Cardiac muscle cell (in vitro differentiated cells and primary cell): ENCODE results near the gene ZC3H12C. TPM values are rescaled to one million over a fixed set of nuclear protein-coding genes. Genes with fewer than 3 reads are reported as not detected.

ENCODE experiments used
- DNase-seq, 2 donors: peaks; one replicate each; pipeline versions ENCODE4 v3.0.0 to v3.0.0-alpha.2; 2010 to 2017; ENCODE audit warnings: low read depth in 1 of 2, low spot score in 1 of 2
- H3K27ac ChIP-seq: fragments of 200-600 bp; sonication (generic); 2 replicates; pipeline ENCODE4 v1.5.1; 2016
- H3K27me3 ChIP-seq: fragments of 200-600 bp; sonication (generic); 2 replicates; pipeline ENCODE4 v1.6.0; 2016; ENCODE audit warnings: control low read depth
- H3K36me3 ChIP-seq: fragments of 200-600 bp; sonication (generic); 2 replicates; pipeline ENCODE4 v1.5.1; 2016; ENCODE audit warnings: control low read depth
- H3K4me1 ChIP-seq: fragments of 200-600 bp; sonication (generic); 2 replicates; pipeline ENCODE4 v1.8.1; 2017; ENCODE audit warnings: low read depth, mild to moderate bottlenecking, mixed run types
- H3K4me3 ChIP-seq: fragments of 200-600 bp; sonication (generic); 2 replicates; pipeline ENCODE4 v1.5.1; 2016; ENCODE audit warnings: mild to moderate bottlenecking
- H3K9me3 ChIP-seq: fragments of 200-600 bp; sonication (generic); 2 replicates; pipeline ENCODE4 v1.5.1; 2017; ENCODE audit warnings: low read depth, mild to moderate bottlenecking, control low read depth
- polyA plus RNA-seq: library from polyadenylated mRNA; unstranded; fragments of >200 nt; fragmentation: Nextera tagmentation; extraction: Ambion mirVana; gene quantifications from 2 replicates; pipeline ENCODE4 v1.2.1, GENCODE V29; 2016
- total RNA-seq: library from RNA; depleted of rRNA; stranded (reverse); fragments of >200 nt; gene quantifications from 2 replicates; pipeline ENCODE4 v1.2.3, GENCODE V29; 2016
- TF ChIP-seq, protein P1 (sequence below): IDR thresholded peaks from 2 replicates; pipeline ENCODE4 v1.5.1; 2012; ENCODE audit warnings: low read depth, mild to moderate bottlenecking, low read length

Gene ZC3H12C
- total and polyA plus RNA-seq, 2 experiments from 2014 or later: 1.0 to 7.1 TPM

DNA sequence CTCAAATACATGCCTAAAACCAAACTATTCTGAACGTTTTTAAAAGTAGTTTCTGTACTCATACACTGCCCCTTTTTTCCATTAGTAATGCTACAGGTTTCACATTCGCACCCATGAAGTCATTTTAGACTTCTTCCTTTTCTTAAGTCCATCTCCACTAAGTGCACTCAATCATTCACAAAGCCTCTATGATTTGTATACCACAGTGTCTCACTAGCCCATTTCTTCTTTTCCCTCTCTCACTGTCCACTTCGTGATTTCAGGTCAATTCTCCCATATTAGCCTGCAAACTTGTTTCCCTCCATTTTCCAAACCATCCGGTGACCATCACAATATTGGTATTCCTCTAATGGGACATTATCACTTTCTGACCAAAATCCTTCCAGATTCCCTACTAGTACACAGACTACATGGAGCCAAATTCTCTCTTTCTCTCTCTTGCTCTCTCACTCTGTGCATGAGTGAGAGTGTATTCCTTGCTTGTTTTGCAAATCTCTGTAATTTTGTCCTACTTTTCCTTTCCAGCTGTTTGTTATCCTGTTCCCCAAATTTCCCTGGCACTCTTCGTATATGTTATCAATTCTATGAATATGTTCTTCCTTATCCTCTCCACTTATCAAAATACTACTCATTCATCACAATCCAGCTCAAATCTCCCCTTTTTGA lies 3.4 kb upstream of the ZC3H12C start:
- peaks cover 44% of the 10 kb centered on the region for H3K27me3 ChIP-seq

DNA sequence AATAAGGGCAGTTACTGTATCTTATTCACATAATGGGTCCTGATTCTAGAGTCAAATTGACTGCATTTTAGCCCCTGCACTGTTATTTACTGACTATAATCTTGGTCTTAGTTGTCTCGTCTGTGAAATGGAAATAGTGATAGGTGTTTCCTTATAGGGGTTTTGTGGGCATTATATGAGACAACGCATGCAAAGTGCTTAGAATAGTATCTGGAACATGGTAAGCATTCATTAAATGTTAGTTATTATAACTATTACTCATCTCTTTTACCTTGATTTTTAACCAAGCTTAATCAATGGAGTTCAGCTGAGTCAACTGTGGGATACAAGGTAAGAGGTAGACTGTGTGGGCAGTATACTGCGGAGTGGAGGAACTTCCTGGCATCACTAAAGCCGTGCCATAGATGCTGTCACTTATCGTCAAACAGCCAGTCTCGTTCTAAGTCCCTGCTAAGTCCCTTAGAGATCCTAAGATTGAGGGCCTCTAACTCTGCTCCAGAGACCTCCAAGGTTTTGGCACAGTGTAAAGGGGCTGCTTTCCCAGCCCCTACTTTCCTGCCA lies 2.6 kb upstream of the ZC3H12C start:
- no peaks in the 10 kb centered on the region for H3K4me1 ChIP-seq
- H3K36me3 ChIP-seq: no peaks in the 10 kb centered on the region
- H3K9me3 ChIP-seq: no peaks in the 10 kb centered on the region
- H3K27ac ChIP-seq: no peak overlapping the region
- H3K4me3 ChIP-seq: no peak overlapping the region
- TF ChIP-seq, protein P1, sequence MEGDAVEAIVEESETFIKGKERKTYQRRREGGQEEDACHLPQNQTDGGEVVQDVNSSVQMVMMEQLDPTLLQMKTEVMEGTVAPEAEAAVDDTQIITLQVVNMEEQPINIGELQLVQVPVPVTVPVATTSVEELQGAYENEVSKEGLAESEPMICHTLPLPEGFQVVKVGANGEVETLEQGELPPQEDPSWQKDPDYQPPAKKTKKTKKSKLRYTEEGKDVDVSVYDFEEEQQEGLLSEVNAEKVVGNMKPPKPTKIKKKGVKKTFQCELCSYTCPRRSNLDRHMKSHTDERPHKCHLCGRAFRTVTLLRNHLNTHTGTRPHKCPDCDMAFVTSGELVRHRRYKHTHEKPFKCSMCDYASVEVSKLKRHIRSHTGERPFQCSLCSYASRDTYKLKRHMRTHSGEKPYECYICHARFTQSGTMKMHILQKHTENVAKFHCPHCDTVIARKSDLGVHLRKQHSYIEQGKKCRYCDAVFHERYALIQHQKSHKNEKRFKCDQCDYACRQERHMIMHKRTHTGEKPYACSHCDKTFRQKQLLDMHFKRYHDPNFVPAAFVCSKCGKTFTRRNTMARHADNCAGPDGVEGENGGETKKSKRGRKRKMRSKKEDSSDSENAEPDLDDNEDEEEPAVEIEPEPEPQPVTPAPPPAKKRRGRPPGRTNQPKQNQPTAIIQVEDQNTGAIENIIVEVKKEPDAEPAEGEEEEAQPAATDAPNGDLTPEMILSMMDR: no peak
- peaks cover 46% of the 10 kb centered on the region for H3K27me3 ChIP-seq
- no peak for DNase-seq

More for the DNA sequence above, 3.4 kb upstream of the ZC3H12C start:
- TF ChIP-seq, protein P1: no peak
- Histone ChIP-seq H3K27ac (no peak overlapping the region), H3K4me1 (no peaks in the 10 kb centered on the region), H3K36me3 (no peaks in the 10 kb centered on the region), H3K9me3 (no peaks in the 10 kb centered on the region), H3K4me3 (no peak overlapping the region)
- DNase-seq: no peak

DNA sequence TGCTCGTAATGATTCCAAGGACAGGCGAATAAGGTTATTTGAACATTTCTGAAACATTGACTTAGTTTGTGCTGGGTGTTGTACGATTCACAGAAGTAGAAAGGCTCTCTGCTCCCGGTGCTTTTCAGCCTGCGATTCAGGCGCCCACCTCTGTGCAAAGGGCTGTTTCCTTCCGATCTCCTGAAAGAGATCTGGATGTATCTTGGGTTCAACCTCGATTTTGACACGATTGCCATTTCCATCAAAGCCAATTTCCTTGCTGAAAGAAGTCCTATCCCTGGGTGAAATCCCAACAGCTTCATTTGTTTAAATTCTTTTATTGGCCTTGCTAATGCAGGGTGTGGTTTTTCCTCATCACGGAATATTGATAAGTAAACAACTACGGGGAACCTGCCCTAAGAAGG lies 1.1 kb upstream of the ZC3H12C start:
- no peak for DNase-seq
- Histone ChIP-seq H3K27ac (peak overlapping the region; percentile 89), H3K36me3 (no peaks in the 10 kb centered on the region), H3K9me3 (no peaks in the 10 kb centered on the region), H3K27me3 (peaks cover 47% of the 10 kb centered on the region), H3K4me1 (no peaks in the 10 kb centered on the region), H3K4me3 (peak overlapping the region; percentile 97)
- TF ChIP-seq, protein P1: no peak

DNA sequence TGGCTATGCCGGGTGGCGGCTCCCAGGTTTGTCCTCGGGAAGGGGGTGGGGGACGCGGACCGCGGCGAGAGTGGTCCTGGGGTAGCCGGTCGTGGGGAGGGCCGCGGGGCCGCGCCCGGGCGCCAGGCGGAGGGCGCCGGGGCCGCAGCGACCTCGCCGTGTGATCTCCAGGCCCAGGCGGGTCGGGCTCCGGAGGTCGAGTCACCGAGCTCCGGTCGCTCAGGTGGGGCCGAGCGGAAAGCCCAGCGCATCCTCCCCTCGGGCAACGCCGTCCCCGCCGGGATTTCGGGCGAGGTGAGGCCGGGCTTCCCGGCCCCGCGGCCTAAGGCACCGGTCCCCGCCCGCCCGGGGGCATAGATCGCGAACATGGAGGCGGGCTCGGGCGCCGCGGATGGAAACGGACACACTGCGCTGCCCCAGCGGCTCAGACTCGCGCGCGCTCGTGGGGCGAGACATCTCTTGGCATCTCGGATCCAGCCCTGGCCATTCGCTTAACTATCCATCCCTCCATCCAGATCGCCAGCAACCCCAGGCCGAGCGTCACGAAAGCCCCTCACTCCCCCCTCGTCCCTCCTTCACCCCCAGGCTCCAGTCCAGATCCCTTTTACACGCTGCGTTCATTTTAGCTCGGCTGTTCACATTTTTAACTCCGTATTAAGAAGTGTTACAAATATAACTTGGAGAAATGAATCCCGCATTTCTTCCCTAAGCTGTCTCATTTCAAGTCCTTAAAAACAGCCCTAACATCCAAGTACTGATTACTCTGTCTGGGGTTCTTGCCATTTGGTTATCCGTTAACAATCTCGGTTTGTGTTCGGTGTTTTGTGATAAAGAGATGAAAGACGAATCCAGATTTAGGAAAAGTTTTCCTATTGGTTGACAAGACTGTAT lies 460 bp downstream of the ZC3H12C start:
- Histone ChIP-seq H3K9me3 (no peaks in the 10 kb centered on the region), H3K4me1 (no peaks in the 10 kb centered on the region), H3K4me3 (peak overlapping the region; percentile 97), H3K27ac (peak overlapping the region; percentile 89), H3K36me3 (no peaks in the 10 kb centered on the region), H3K27me3 (peaks cover 32% of the 10 kb centered on the region)
- TF ChIP-seq, protein P1: no peak
- DNase-seq: peak; percentile 53 to 77

DNA sequence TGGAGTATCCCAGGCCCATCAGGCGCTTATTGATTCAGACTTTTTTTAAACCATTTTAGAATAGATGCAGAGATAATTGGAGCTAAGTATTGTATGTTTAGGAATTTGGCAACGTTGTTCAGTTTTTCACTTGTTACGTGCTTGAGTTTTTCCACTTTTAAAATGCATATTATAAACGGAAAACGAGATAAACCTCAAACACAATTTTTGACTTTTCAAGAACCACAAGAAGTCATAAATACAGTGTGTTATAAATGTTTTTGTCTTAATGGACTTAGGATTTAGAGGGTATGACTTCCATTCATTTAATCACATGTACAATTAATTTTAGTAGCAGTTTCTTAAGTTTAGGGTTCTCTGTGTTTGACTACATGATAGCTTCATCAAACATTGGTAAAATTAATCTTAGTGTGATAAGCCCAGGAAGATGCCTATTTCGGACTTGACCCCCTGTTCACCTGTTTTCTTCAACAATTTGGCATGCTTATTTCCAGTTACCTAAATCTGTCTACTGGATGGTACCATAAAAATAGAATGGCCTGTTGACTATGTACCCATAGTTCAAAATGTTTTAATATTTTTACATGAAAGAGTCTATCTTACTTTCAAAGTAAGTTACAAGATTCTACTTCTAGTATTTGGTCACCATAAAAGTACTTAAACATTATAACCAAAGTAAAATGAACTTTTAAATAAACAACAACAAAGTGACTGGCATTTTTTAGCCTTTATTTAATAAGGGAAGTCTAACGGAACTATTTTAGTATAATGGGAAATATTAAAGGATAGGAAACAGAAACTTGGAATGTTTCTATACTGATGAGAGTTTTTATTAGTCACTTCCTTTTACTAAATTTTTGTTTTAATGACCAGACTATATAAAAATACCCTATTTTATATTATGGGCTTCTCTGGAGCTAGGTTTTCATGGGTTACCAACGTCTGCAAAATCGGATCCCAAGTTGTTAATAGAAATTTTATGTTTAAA lies 1.4 kb downstream of the ZC3H12C start:
- Histone ChIP-seq H3K36me3 (no peaks in the 10 kb centered on the region), H3K4me1 (no peaks in the 10 kb centered on the region), H3K4me3 (peak overlapping the region; percentile 97), H3K27me3 (peaks cover 23% of the 10 kb centered on the region), H3K9me3 (no peaks in the 10 kb centered on the region), H3K27ac (no peak overlapping the region)
- DNase-seq: no peak
- TF ChIP-seq, protein P1: no peak
